GM23338 (cell line): ENCODE measurements around the gene CD48. TPM values are rescaled to one million over a fixed set of nuclear protein-coding genes. Genes with fewer than 3 reads are reported as not detected.

Experiments
- ATAC-seq: fragments of 200-7000 bp; cut with Tn5 transposase; 3 replicates; pipeline ENCODE4 v1.9.1; 2020
- DNase-seq: peaks from one replicate; pipeline ENCODE4 v3.0.0-alpha.2; 2015; ENCODE audit warnings: low spot score
- H2AFZ ChIP-seq: fragments of 200-600 bp; sonication (generic); 2 replicates; pipeline ENCODE4 v1.8.0; 2016; ENCODE audit warnings: antibody characterized with exemption, mild to moderate bottlenecking, moderate library complexity
- H3F3A ChIP-seq: fragments of 200-600 bp; sonication (generic); replicated peaks from 2 replicates; pipeline ENCODE4 v1.8.0; 2017; ENCODE audit warnings: antibody characterized with exemption, mixed run types, low read depth
- H3K27ac ChIP-seq: fragments of 200-600 bp; sonication (generic); 2 replicates; pipeline ENCODE4 v1.6.1; 2016; ENCODE audit warnings: low read depth
- H3K27me3 ChIP-seq: fragments of 200-600 bp; sonication (generic); 2 replicates; pipeline ENCODE4 v1.8.0; 2016; ENCODE audit warnings: mild to moderate bottlenecking, mixed run types, moderate library complexity; ENCODE audit not compliant: insufficient read depth
- H3K36me3 ChIP-seq: fragments of 200-600 bp; sonication (generic); 2 replicates; pipeline ENCODE4 v1.8.0; 2016; ENCODE audit warnings: mild to moderate bottlenecking; ENCODE audit not compliant: insufficient read depth
- H3K4me1 ChIP-seq: fragments of 200-600 bp; sonication (generic); 2 replicates; pipeline ENCODE4 v1.8.0; 2016; ENCODE audit warnings: mild to moderate bottlenecking, moderate library complexity; ENCODE audit not compliant: insufficient read depth
- H3K4me2 ChIP-seq: fragments of 200-600 bp; sonication (generic); 2 replicates; pipeline ENCODE4 v1.7.1; 2017; ENCODE audit warnings: mixed run types
- H3K4me3 ChIP-seq: fragments of 200-600 bp; sonication (generic); 2 replicates; pipeline ENCODE4 v1.6.1; 2016; ENCODE audit warnings: mixed run types
- H3K79me2 ChIP-seq: fragments of 200-600 bp; sonication (generic); replicated peaks from 2 replicates; pipeline ENCODE4 v1.8.0; 2017; ENCODE audit warnings: mild to moderate bottlenecking; ENCODE audit not compliant: insufficient read depth
- H3K9me2 ChIP-seq: fragments of 200-600 bp; sonication (generic); 2 replicates; pipeline ENCODE4 v1.8.0; 2017; ENCODE audit not compliant: insufficient read depth
- H4K20me1 ChIP-seq: fragments of 200-600 bp; sonication (generic); replicated peaks from 2 replicates; pipeline ENCODE4 v1.8.0; 2017; ENCODE audit warnings: mild to moderate bottlenecking; ENCODE audit not compliant: insufficient read depth
- H3K27ac Mint-ChIP-seq: 2 replicates; pipeline ENCODE4 v1.8.0; 2020; ENCODE audit warnings: inconsistent platforms, mild to moderate bottlenecking, moderate library complexity, mixed read lengths
- H3K27me3 Mint-ChIP-seq: 3 replicates; pipeline ENCODE4 v1.8.0; 2022; ENCODE audit warnings: low read depth, mild to moderate bottlenecking, moderate library complexity, mixed read lengths, inconsistent platforms; ENCODE audit not compliant: insufficient read depth, poor library complexity
- H3K36me3 Mint-ChIP-seq: 3 replicates; pipeline ENCODE4 v1.8.0; 2021; ENCODE audit warnings: low read depth, mild to moderate bottlenecking, inconsistent platforms, moderate library complexity, mixed read lengths
- H3K4me1 Mint-ChIP-seq: 3 replicates; pipeline ENCODE4 v1.8.0; 2020; ENCODE audit warnings: mild to moderate bottlenecking, inconsistent platforms, mixed read lengths
- H3K4me3 Mint-ChIP-seq: 3 replicates; pipeline ENCODE4 v1.8.0; 2021; ENCODE audit warnings: moderate library complexity, mild to moderate bottlenecking, inconsistent platforms, mixed read lengths
- H3K9me3 Mint-ChIP-seq: 3 replicates; pipeline ENCODE4 v1.8.0; 2020; ENCODE audit warnings: moderate library complexity, mild to moderate bottlenecking, inconsistent platforms, mixed read lengths
- CREB1 ChIP-seq: fragments of 250-450 bp; sonication (Bioruptor Pico); IDR thresholded peaks from 2 replicates; pipeline ENCODE4 v1.5.0; 2020; ENCODE audit warnings: low read depth, mild to moderate bottlenecking, moderate library complexity
- JUNB ChIP-seq: IDR thresholded peaks from one replicate; pipeline ENCODE4 v1.6.1; 2016; ENCODE audit warnings: antibody characterized with exemption; ENCODE audit not compliant: unreplicated experiment
- STAT1 ChIP-seq: IDR thresholded peaks from one replicate; pipeline ENCODE4 v1.6.1; 2016; ENCODE audit warnings: antibody characterized with exemption; ENCODE audit not compliant: unreplicated experiment
- ZNF331 ChIP-seq: fragments of 250-450 bp; sonication (Bioruptor Pico); IDR thresholded peaks from 2 replicates; pipeline ENCODE4 v1.5.0; 2020; ENCODE audit warnings: low read depth, mild to moderate bottlenecking, moderate library complexity
- polyA plus RNA-seq: library from polyadenylated mRNA; unstranded; fragments of >200 nt; fragmentation: Nextera tagmentation; extraction: Ambion mirVana; gene quantifications from 2 replicates; pipeline ENCODE4 v1.2.1, GENCODE V29; 2016
- total RNA-seq: library from RNA; depleted of rRNA; stranded (reverse); fragments of >200 nt; shearing (Covaris generic); gene quantifications from 2 replicates; pipeline ENCODE4 v1.2.3, GENCODE V29; 2014
- TF ChIP-seq, protein P1 (sequence below): fragments of 250-450 bp; sonication (Bioruptor Pico); IDR thresholded peaks from 2 replicates; pipeline ENCODE4 v1.5.0; 2020; ENCODE audit warnings: mild to moderate bottlenecking, moderate library complexity
- TF ChIP-seq, protein P2 (sequence below): IDR thresholded peaks from 2 replicates; pipeline ENCODE4 v1.6.1; 2016; ENCODE audit warnings: antibody characterized with exemption
- TF ChIP-seq, protein P3 (sequence below), 2 experiments: fragments of 200-600 bp in 1 of 2; sonication (generic) in 1 of 2; conservative IDR thresholded peaks; 2 replicates each; pipeline versions ENCODE4 v1.5.1 to v1.6.1; 2016 to 2017; ENCODE audit warnings: antibody characterized with exemption in 2 of 2, low read depth in 2 of 2, mild to moderate bottlenecking in 2 of 2, moderate library complexity in 1 of 2

Gene CD48
- total and polyA plus RNA-seq, 2 experiments from 2014 or later, result 0.34 to 0.45 TPM

- no peak overlapping the region for H3K4me3 ChIP-seq
- peak overlapping the region; percentile 0; the same call in 1 of the 2 replicates for H3K4me2 ChIP-seq
- H3K36me3 ChIP-seq, result no peaks in the 10 kb centered on the region
- DNase-seq (peak; percentile 43), ATAC-seq (peak; percentile 89)
- H3K4me3 Mint-ChIP-seq, result no peak overlapping the region; the same call in 2 of the 3 replicates
- no peak overlapping the region; the same call in 1 of the 2 replicates for H3K27ac ChIP-seq
- H3K4me1 Mint-ChIP-seq, result peaks cover 23% of the 10 kb centered on the region; the same call in 2 of the 3 replicates
- peaks cover 3% of the 10 kb centered on the region for H3K27me3 Mint-ChIP-seq
- H3K36me3 Mint-ChIP-seq, result no peaks in the 10 kb centered on the region
- H3K79me2 ChIP-seq, result no peaks in the 10 kb centered on the region
- no peak overlapping the region for H3K27ac Mint-ChIP-seq
- H2AFZ ChIP-seq, result no peak overlapping the region
- no peaks in the 10 kb centered on the region; the same call in 2 of the 3 replicates for H3K9me3 Mint-ChIP-seq
- no peaks in the 10 kb centered on the region for H4K20me1 ChIP-seq
- peaks cover 19% of the 10 kb centered on the region for H3K9me2 ChIP-seq
- TF ChIP-seq, protein P1, sequence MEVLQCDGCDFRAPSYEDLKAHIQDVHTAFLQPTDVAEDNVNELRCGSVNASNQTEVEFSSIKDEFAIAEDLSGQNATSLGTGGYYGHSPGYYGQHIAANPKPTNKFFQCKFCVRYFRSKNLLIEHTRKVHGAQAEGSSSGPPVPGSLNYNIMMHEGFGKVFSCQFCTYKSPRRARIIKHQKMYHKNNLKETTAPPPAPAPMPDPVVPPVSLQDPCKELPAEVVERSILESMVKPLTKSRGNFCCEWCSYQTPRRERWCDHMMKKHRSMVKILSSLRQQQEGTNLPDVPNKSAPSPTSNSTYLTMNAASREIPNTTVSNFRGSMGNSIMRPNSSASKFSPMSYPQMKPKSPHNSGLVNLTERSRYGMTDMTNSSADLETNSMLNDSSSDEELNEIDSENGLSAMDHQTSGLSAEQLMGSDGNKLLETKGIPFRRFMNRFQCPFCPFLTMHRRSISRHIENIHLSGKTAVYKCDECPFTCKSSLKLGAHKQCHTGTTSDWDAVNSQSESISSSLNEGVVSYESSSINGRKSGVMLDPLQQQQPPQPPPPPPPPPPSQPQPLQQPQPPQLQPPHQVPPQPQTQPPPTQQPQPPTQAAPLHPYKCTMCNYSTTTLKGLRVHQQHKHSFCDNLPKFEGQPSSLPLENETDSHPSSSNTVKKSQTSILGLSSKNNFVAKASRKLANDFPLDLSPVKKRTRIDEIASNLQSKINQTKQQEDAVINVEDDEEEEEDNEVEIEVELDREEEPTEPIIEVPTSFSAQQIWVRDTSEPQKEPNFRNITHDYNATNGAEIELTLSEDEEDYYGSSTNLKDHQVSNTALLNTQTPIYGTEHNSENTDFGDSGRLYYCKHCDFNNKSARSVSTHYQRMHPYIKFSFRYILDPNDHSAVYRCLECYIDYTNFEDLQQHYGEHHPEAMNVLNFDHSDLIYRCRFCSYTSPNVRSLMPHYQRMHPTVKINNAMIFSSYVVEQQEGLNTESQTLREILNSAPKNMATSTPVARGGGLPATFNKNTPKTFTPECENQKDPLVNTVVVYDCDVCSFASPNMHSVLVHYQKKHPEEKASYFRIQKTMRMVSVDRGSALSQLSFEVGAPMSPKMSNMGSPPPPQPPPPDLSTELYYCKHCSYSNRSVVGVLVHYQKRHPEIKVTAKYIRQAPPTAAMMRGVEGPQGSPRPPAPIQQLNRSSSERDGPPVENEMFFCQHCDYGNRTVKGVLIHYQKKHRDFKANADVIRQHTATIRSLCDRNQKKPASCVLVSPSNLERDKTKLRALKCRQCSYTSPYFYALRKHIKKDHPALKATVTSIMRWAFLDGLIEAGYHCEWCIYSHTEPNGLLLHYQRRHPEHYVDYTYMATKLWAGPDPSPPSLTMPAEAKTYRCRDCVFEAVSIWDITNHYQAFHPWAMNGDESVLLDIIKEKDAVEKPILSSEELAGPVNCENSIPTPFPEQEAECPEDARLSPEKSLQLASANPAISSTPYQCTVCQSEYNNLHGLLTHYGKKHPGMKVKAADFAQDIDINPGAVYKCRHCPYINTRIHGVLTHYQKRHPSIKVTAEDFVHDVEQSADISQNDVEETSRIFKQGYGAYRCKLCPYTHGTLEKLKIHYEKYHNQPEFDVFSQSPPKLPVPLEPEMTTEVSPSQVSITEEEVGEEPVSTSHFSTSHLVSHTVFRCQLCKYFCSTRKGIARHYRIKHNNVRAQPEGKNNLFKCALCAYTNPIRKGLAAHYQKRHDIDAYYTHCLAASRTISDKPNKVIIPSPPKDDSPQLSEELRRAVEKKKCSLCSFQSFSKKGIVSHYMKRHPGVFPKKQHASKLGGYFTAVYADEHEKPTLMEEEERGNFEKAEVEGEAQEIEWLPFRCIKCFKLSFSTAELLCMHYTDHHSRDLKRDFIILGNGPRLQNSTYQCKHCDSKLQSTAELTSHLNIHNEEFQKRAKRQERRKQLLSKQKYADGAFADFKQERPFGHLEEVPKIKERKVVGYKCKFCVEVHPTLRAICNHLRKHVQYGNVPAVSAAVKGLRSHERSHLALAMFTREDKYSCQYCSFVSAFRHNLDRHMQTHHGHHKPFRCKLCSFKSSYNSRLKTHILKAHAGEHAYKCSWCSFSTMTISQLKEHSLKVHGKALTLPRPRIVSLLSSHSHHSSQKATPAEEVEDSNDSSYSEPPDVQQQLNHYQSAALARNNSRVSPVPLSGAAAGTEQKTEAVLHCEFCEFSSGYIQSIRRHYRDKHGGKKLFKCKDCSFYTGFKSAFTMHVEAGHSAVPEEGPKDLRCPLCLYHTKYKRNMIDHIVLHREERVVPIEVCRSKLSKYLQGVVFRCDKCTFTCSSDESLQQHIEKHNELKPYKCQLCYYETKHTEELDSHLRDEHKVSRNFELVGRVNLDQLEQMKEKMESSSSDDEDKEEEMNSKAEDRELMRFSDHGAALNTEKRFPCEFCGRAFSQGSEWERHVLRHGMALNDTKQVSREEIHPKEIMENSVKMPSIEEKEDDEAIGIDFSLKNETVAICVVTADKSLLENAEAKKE (CRISPR knock-in tag), result peak; percentile 43; the same call in 1 of the 2 replicates
- TF ChIP-seq, protein P2, sequence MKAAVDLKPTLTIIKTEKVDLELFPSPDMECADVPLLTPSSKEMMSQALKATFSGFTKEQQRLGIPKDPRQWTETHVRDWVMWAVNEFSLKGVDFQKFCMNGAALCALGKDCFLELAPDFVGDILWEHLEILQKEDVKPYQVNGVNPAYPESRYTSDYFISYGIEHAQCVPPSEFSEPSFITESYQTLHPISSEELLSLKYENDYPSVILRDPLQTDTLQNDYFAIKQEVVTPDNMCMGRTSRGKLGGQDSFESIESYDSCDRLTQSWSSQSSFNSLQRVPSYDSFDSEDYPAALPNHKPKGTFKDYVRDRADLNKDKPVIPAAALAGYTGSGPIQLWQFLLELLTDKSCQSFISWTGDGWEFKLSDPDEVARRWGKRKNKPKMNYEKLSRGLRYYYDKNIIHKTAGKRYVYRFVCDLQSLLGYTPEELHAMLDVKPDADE, result no peak
- no peaks in the 10 kb centered on the region for H3K27me3 ChIP-seq
- H3F3A ChIP-seq, result 0 out of 2 replicates have a peak, but pooled peaks cover 3% of the 10 kb centered on the region
- peaks cover 10% of the 10 kb centered on the region for H3K4me1 ChIP-seq
Measured at GRCh38 chr1:160746836-160747500, 35.3 kb upstream of the CD48 start.

GRCh38 chr1:160745551-160745950 lies 33.9 kb upstream of the CD48 start:
- Mint-ChIP-seq H3K36me3 (no peaks in the 10 kb centered on the region), H3K4me3 (no peak overlapping the region), H3K27me3 (no peaks in the 10 kb centered on the region), H3K4me1 (peaks cover 23% of the 10 kb centered on the region), H3K27ac (no peak overlapping the region), H3K9me3 (no peaks in the 10 kb centered on the region)
- H3K4me3 ChIP-seq, result no peak overlapping the region
- no peaks in the 10 kb centered on the region for H3K27me3 ChIP-seq
- H3K9me2 ChIP-seq, result peaks cover 13% of the 10 kb centered on the region
- no peak overlapping the region for H2AFZ ChIP-seq
- no peaks in the 10 kb centered on the region for H3K36me3 ChIP-seq
- no peak overlapping the region for H3K27ac ChIP-seq
- no peaks in the 10 kb centered on the region for H4K20me1 ChIP-seq
- no peak for ATAC-seq
- no peaks in the 10 kb centered on the region for H3K79me2 ChIP-seq
- H3K4me1 ChIP-seq, result peaks cover 10% of the 10 kb centered on the region
- no peak for DNase-seq
- H3K4me2 ChIP-seq, result no peak overlapping the region
- 0 out of 2 replicates have a peak, but pooled peaks cover 3% of the 10 kb centered on the region for H3F3A ChIP-seq
- TF ChIP-seq, protein P2, result no peak
- TF ChIP-seq CREB1 (CRISPR knock-in tag), result no peak
- TF ChIP-seq JUNB, result no peak
- no peak for TF ChIP-seq STAT1
- no peak for TF ChIP-seq ZNF331 (CRISPR knock-in tag)
- TF ChIP-seq, protein P3, sequence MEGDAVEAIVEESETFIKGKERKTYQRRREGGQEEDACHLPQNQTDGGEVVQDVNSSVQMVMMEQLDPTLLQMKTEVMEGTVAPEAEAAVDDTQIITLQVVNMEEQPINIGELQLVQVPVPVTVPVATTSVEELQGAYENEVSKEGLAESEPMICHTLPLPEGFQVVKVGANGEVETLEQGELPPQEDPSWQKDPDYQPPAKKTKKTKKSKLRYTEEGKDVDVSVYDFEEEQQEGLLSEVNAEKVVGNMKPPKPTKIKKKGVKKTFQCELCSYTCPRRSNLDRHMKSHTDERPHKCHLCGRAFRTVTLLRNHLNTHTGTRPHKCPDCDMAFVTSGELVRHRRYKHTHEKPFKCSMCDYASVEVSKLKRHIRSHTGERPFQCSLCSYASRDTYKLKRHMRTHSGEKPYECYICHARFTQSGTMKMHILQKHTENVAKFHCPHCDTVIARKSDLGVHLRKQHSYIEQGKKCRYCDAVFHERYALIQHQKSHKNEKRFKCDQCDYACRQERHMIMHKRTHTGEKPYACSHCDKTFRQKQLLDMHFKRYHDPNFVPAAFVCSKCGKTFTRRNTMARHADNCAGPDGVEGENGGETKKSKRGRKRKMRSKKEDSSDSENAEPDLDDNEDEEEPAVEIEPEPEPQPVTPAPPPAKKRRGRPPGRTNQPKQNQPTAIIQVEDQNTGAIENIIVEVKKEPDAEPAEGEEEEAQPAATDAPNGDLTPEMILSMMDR (conservative IDR thresholded peaks at IDR 0.05; ENCODE audit: low read depth in 2 of 2), result no peak
